GM21447 (cell line): ENCODE measurements around the gene CD276.
"Not testable (repeated sequence)": the region's sequence is repeated elsewhere in the genome, so short reads cannot be mapped to it uniquely, and the experiment has no call there.

Experiments
- ATAC-seq: cut with Tn5 transposase; IDR thresholded peaks from one replicate; pipeline ENCODE4 v1.9.1; 2021; ENCODE audit not compliant: unreplicated experiment

The CD276 gene

DNA sequence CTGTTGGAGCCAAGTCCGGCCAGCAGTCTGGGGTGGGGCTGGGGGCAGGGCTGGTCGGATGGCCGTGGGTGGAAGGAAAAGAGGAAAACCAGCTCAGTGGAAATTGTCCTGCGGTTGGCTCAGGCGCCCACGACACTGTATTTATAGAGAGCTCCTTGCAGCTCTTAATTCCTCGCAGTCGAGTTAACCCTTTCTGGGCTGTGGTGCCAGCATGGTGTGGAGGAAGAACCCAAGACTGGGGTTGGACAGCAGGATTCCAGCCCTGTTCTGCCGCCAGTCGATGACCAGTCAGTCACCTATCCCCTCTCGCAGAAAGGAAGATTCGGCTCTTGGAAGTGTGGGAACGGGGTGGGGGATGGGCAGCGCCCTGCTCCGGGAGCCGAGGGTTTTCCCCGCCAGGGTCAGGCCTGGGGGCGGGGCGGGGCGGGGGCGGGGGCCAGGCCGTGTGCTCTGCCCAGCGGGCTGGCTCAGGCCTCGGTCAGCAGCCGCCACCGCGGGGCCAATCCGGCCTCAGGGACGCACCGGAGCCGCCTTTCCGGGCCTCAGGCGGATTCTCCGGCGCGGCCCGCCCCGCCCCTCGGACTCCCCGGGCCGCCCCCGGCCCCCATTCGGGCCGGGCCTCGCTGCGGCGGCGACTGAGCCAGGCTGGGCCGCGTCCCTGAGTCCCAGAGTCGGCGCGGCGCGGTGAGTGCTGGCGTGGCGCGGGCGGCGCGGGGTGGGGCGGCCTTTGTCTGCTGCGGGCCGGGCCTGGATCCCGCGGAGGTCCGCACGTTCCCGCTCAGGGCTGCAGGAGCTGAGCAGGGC is at the start of gene CD276:
CD276 (plus strand) TSS at position 607 of the 804 bp plus-strand sequence. CDS start 15,257 bp downstream, outside the sequence.
- no peak for ATAC-seq

DNA sequence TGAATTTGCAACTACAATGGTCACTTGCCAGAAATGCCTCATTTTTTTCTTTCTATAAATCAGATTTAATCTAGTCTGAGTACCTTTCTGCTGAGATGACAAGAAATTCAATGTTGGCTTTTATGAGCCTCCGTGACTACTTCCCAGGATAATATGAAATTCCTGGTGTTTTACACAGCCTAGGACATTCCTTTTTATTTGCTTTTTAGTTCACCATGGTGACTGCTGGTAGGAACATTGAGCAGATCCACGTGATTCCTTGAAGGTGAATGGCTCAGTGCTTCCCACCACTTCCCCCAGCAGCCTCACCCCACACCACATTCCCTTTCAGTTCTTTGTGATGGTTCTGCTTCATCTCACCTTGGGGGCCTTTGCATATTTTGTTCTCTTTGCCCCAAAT is 46.7 kb upstream of the CD276 start:
- no peak for ATAC-seq

DNA sequence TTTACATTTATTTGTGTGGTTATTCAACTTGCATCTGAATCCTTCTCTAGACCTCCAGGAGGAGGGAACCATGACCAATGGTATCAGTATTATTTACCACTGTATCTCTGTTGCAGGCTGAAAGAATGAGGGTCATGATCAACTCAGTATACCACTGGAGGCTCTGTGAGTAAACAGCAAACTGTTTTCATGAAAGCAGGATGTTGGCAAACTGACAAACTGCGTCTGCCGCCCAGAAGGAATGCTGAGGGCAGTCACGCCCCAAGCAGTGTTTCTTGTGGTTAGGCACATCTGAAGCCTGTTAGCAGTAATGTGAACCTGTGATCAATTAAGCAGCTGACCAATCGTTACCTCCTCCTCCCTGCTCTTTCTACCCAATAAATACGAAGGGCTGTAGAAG is 44.7 kb upstream of the CD276 start:
- ATAC-seq = not testable (repeated sequence)

DNA sequence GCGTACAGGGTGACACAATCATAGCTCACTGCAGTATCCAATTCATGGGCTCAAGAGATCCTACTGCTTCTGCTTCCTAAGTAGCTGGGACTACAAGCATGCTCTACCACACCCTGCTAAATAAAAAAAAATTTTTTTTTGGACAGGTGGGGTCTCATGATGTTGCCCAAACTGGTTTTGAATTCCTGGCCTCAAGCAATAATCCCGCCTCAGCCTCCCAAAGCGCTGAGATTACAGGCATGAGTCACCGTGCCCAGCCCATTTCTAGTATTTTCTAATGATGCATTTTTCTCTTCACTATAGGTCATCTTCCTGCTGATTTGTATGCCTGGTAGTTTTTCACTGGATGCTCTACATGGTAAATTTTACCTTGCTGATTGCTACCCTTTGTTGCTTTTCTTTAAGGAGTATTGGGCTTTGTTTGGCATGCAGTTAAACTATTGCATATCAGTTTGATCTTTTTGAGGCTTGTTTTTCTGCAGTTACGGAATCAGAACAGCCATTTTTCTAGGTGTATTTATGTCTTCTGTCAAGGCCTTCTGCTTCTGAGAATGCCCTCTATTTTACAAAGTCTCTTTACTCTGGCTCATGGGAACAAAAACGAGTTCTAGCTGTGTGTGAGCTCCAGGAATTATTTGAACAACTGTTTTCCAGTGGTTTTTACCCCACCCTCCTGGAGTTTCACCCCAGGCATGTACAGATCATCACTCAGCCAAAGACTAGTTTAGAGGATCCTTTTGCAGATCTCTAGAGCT is 36.7 kb upstream of the CD276 start:
- no peak for ATAC-seq

DNA sequence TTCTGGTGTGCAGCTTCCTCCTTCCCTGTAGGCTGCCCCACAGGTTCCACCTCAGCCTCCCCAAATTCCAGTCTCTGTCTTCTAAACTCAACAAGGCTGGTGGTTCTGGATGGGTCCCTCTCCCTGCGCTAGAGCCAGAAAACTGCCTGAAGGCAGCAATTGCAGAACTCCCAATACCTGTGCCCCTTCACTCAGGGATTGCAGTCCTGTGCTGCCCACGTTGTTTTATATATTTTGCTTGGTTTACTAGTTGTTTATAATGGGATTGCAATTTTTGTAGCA is 36.2 kb upstream of the CD276 start:
- no peak for ATAC-seq

DNA sequence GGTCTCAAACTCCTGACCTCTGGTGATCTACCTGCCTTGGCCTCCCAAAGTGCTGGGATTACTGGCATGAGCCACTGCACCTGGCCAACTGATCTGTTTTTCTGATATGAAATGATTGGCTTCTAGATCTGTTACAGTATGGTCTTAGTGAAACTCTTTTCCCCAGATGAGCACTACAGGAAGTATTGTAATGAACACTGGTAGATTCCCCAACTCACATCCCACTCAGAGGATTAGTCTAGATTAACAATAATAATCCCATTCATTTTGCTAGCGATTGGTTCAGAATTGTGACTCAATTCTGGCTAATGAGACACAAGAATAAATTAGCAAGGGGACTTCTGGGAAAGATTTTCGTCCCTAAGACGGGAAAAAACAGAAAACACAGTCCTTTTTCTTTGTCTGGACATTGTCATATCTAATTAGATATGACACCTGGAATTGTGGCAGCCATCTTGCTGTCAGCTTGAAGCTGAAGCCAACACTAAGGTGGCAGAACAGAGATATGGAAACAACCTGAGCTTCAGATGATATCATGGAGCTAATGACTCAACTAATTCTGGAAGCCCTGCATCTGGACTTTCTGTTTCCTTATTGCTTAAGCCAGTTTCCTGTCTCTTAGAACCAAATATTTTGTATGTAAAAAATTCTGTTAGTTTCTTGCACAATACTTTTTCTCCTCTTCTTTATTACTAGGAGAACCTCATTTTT is 33.6 kb upstream of the CD276 start:
- no peak for ATAC-seq

DNA sequence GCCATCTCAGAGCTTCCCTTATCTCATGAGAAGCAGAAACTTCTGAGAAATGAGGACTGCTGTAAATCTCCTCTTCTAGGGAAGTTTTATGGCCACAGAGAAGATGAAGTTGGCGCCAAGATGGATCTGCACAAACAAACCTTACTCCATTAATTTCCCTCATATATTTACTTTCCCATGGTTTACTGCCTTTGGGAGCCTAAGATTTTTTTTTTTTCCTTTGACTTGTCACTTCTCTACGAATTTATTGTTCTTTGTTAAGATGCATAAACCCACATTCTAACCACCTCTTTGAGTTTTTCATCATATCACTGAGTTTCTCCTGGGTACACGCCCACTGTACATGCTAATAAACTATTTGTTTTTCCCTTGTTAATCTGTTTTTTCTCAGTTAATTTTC is 29.5 kb upstream of the CD276 start:
- ATAC-seq = no peak

DNA sequence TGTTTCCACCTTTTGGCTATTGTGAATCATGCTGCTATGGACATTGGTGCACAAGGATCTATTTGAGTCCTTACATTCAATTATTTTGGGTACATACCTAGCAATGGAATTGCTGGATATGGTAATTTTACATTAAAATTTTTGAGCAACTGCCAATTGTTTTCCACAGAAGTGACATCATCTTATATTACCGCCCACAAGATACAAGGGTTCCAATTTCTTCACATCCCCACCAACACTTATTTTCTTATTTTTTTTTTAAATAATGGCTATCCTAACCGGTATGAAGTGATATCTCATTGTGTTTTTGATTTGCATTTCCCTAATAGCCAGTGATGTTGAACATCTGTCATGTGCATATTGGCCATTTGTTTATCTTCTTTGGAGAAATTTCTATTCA is 28.5 kb upstream of the CD276 start:
- no peak for ATAC-seq

DNA sequence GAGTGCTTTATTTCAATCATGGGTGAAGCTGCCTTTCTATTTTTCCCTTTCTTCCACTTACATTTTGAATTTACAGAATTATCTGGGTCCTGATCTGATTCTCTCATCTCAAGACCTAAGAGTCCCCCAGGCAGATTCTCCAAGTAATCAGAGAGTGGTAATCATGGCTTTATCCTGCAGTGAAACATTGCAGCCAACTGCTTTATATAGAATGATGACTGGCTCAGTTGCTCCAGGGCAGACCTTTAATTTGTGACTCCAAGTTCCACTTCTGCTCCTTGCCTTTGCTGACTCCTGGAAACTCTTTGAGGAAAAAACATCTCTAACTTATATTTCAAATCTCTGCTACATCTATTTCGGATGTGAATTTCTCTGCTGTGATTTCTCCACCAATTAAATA is 25.5 kb upstream of the CD276 start:
- no peak for ATAC-seq

DNA sequence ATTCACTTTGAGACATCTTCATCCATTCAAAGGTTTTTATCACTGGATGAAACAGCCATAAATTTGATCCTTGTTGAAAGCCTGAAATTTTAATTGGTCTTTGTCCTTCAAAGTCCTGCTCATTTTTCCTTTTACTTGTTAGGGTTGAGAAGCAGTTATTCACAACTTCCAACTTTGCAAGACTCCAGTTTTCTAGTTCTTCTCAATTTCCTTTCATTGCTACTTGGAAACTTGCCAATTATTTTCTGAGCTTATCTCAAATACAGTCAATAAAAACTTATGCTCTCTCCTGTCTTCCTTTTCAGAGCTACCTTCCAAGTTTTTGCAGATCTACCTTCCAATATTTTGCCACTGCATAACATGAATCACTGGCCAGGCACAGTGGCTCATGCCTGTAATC is 23.7 kb upstream of the CD276 start:
- no peak for ATAC-seq

DNA sequence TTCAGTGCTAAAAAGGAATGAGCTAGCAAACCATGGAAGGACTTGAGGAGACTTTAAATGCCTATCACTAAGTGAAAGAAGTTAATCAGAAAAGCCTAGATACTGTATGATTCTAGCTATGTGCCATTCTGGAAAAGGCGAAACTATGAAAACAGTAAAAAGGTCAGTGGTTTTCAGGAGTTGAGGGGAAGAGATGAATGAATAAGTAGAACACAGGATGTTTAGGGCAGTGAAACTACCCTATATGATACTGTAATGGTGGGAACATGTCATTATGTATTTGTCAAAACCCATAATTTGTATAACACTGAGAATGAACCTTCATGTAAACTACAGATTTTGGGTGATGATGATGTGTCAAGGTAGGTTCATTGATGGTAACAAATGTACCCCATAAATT is 9.6 kb upstream of the CD276 start:
- no peak for ATAC-seq

DNA sequence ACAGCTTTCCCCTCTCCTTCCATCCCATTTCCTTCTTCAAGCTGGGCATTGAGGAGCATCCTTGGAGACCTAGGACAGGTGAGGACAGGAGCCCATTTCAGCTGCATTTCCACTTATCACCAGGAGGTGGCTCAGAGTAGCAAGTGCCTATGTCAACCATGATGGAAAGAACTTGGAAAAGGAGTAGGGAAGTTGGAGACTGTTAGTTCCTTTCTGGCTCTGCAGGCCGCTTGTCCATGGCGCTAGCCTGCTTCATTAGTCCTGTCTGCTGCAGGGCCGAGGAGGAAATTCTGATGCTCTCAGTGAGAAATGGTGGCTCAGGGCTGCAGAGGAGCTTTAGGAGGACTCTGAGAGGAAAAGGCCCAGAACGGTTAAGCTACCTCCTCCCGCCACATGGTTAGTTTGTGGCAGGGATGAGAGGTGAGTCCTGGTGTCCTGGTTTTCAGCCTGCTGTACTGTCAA is 7.0 kb upstream of the CD276 start:
- no peak for ATAC-seq

DNA sequence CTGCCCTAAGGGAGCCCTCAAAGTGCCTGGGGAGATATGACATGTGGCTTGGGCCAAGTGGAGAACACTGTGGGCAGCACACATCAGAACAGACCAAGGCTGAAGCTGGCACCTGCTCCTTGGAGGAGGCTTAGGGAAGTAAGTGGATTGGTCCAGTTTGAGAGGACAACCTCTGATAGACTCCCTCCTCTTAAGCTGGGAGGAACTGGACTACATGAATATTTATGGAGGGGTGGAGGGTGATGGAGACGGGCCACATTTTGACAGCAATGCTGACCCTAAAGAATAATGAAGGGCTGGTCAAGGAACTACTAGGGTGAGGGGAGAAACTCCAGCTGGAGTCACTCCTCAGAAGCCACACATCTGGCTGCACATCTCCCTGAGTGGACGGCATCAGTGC is 6.5 kb upstream of the CD276 start:
- ATAC-seq = no peak

DNA sequence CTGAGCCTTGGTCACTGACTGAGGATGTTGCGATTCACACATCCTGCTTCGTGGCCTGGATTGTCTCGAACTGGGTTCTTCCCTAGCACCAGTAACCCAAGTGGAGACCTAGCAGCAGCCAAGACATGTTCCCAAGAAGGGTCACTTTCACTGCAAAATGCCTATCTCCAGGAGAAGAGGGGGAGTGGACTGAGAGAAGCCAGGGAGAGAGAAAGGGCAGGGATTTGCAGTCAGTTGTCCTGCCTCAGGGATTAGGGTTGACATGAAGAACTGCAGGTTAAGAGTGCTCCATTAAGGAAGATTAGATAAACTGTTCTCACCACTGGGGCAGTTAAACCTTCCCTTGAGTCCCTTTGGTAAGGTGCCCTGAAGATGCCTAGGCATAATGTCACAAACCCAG is 5.7 kb upstream of the CD276 start:
- no peak for ATAC-seq

DNA sequence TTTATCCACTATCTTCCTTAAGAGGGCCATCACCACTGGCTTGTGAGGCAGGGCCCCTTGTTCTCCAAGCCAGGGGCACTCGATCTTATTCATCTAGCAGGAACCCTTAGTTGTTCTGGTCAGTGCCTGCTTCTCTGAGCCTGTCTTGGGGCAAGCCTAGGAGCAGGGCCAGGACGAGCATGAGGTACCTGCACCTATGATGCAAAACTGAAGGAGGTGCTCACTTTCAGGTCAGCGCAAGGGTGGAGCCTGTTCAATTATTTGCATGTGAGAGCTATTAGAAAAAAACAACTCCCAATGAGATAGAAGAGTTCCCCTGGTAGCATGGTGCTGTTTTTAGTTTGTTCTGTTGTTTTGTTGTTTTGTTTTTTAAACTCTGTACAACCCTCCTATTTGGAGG is 5.0 kb upstream of the CD276 start:
- ATAC-seq = no peak

DNA sequence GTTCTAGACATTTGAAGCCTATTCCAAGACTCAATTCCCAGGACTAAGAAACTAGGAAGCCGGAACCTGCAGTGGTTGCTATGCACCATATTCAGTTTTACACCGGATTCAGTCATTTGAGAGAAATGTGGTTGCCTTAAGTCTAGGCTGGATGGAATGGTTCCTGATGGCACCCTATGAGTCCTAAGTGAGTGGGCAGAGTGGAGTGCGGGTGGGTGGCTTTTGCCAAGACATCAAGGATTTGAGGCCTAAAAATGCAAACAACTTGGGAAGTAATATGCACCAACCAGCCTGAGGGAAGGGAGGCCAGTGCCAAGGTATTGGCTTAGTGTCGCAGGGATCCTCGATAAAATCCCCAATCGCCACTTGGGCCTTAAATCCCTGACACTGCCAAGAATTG is 4.2 kb upstream of the CD276 start:
- no peak for ATAC-seq

DNA sequence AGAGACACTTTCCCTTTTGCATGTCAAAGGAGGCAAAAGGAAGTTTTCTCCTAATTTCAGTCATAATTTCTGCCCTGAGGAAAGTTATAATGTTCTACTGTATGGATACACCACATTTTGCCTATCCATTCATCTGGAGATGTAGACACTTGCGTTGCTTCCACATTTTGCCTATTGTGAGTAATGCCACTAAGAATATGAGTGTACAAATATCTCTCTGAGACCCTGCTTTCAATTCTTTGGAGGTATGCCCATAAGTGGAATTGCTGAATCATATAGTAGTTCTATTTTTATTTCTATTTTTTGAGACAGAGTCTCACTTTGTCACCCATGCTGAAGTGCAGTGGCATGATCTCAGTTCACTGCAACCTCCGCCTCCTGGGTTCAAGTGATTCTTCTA is 3.6 kb upstream of the CD276 start:
- ATAC-seq = no peak

DNA sequence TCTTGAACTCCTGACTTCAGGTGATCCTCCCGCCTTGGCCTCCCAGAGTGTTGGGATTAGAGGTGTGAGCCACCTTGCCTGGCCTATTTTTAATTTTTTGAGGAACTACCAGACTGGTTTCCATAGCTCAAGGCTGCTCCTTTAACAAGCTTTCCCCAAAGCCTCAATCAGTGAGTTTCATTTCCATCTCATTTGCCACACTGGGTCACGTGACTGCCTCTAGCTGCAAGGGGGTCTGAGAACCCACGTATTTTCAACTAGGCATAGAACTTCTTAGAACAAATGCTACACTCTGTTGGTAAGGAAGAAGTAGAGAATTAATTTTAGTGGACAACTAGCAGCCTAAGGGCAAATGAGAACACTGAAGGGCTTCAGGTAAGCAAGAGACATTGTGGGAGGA is 3.1 kb upstream of the CD276 start:
- no peak for ATAC-seq

DNA sequence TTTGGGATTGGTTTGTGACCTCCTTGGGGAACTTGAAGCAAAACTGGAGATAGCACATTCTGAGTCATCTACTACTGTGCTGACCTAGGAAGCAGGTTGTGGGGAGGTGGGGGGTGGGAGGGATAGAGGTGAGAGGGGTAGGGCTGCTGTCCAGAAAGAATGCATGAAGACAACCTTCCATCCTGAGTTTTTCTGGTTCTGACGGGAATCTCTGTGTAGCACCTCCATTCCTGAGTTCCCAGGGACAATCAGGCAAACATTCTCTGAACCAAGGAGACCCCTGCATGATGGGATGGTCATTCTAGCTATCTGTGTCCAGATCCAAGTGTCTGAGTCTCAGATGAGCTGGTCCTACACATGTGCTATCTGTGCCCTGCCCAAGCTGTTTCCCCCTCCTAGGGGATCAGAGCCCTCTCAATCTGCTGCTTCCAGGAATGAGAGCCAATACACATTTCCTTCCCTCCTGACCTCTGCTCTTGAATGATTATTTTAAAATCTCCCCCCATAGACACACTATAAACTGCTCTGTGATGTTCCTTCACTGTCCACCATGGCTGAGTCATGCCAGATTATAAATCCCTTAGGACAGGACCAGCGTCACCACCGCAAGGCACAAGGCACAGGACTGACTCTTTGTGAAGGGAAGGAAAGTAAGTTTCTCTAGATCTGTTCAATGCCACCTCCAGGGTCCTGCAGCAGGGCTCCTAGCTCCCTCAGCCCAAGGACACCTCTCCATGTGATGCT is 2.2 kb upstream of the CD276 start:
- no peak for ATAC-seq

DNA sequence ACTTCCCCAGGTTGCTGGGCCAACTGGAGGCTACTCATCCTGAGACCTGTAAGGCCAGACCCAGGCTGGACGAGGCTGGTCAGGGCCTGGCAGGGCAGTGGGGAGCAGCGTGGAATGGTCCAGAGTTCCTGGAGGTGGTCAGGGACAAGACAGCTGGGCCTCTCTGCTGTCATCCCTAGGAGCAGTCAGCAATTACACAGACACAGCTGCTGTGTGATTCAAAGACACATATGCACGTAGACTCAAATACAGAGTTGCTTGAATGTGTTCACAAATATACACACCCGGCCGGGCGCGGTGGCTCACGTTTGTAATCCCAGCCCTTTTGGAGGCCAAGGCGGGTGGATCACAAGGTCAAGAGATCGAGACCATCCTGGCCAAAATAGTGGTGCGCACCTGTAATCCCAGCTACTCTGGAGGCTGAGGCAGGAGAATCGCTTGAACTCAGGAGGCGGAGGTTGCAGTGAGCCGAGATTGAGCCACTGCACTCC is 1.5 kb upstream of the CD276 start:
- ATAC-seq = no peak

DNA sequence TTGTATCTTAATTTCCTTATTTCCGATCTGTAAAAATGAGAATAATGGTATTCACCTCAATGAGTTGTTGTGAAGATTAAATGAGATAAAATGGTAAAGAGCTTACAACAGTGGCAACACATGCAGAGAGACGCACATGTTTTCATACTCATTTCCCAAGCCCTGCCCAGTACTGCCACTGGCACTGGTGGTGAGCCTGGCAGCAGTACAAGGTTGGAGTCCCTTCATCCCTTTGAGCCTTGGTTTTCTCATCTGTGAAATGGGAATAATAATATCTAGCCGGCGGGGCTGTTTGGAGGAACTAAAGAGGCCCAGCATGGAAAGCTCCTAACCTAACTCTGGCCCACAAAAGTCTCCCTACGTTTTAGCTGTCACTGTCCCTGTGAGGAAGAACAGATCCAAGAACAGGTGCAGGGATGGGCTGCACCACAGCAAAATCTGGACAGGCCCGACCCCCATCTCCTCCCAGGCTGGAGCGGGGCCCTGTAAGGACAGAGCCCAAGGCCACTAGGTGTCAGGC is 866 bp upstream of the CD276 start:
- ATAC-seq = no peak
